K562 (cell line): ENCODE results near the gene POFUT2. TPM values are rescaled to one million over a fixed set of nuclear protein-coding genes. Genes with fewer than 3 reads are reported as not detected.

Experiments used
- ATAC-seq: fragments of 200-7000 bp; cut with Tn5 transposase; 3 replicates; pipeline ENCODE4 v1.9.1; 2020; ENCODE audit warnings: moderate library complexity
- BruUV-seq: library from RNA; stranded (reverse); fragments of 400-500 nt; replicated peaks from 2 replicates; lab custom pipeline; 2021; lab: Mats Ljungman, UMichigan
- CTCF ChIA-PET: fragments of 300-600 bp; formaldehyde crosslinking; extraction: SDS; loops from one replicate; lab custom pipeline; 2021; ENCODE audit warnings: low intra/inter-chr PET ratio; lab: Yijun Ruan, JAX
- POLR2A ChIA-PET: fragments of 300-600, 350-650 bp; sonication (Branson Sonifier 250); formaldehyde crosslinking; extraction: SDS; loops from one replicate; lab custom pipeline; 2021; ENCODE audit warnings: antibody characterized with exemption, inconsistent platforms; lab: Yijun Ruan, JAX
- DNase-seq, 4 experiments: peaks; one replicate each; pipeline versions ENCODE4 v3.0.0 to v3.0.0-alpha.2; 2011 to 2018; ENCODE audit warnings: low spot score in 3 of 4, mixed read lengths in 3 of 4; ENCODE audit errors: extremely low read depth in 1 of 4
- FAIRE-seq: peaks from 2 replicates; lab custom pipeline; 2011; peaks lifted over from hg19 to GRCh38; lab: Jason Lieb, UNC
- H2AFZ ChIP-seq: 2 replicates; pipeline ENCODE4 v1.6.0; 2011; ENCODE audit warnings: low read depth, low read length, control low read depth, inconsistent platforms
- H3K27ac ChIP-seq: fragments of 200-600 bp; 3 replicates; pipeline ENCODE4 v1.8.0; 2011; ENCODE audit warnings: low read depth, mild to moderate bottlenecking, control low read depth, inconsistent platforms, low read length, moderate library complexity, mixed read lengths; ENCODE audit errors: extremely low read depth
- H3K27me3 ChIP-seq, 2 experiments: fragments of 300-600 bp in 1 of 2; 2 replicates in 1 of 2; 3 replicates in 1 of 2; pipeline versions ENCODE4 v1.6.0 to v1.8.0; 2011; ENCODE audit warnings: inconsistent platforms in 2 of 2, low read length in 2 of 2, mild to moderate bottlenecking in 1 of 2, mixed read lengths in 1 of 2, moderate library complexity in 1 of 2; ENCODE audit not compliant: control insufficient read depth in 2 of 2, insufficient read depth in 2 of 2
- H3K36me3 ChIP-seq: fragments of 300-600 bp; 3 replicates; pipeline ENCODE4 v1.8.0; 2011; ENCODE audit warnings: mild to moderate bottlenecking, low read length, inconsistent platforms; ENCODE audit not compliant: control insufficient read depth, insufficient read depth
- H3K4me1 ChIP-seq, 2 experiments: fragments of 200-600 bp in 1 of 2; replicated peaks in 1 of 2; 2 replicates in 1 of 2; 3 replicates in 1 of 2; pipeline versions ENCODE4 v1.5.1 to v1.8.0; 2011; ENCODE audit warnings: inconsistent platforms in 2 of 2, low read length in 2 of 2, mild to moderate bottlenecking in 1 of 2, mixed read lengths in 1 of 2, moderate library complexity in 1 of 2; ENCODE audit not compliant: control insufficient read depth in 2 of 2, insufficient read depth in 2 of 2
- H3K4me2 ChIP-seq: 2 replicates; pipeline ENCODE4 v1.6.1; 2011; ENCODE audit warnings: low read length, control low read depth, inconsistent platforms, mixed read lengths; ENCODE audit not compliant: insufficient read depth
- H3K4me3 ChIP-seq: fragments of 200-600 bp; sonication (generic), shearing (Covaris generic); 2 replicates; pipeline ENCODE4 v1.5.1; 2016; ENCODE audit warnings: control low read depth, inconsistent platforms
- H3K79me2 ChIP-seq: fragments of 200-600 bp; 3 replicates; pipeline ENCODE4 v1.8.0; 2011; ENCODE audit warnings: low read length, inconsistent platforms; ENCODE audit not compliant: control insufficient read depth, insufficient read depth
- H3K9ac ChIP-seq, 2 experiments: 2 replicates each; pipeline versions ENCODE4 v1.6.0 to v1.6.1; 2011; ENCODE audit warnings: low read depth in 2 of 2, low read length in 2 of 2, control low read depth in 1 of 2, inconsistent platforms in 1 of 2, mild to moderate bottlenecking in 1 of 2, mixed read lengths in 1 of 2; ENCODE audit not compliant: insufficient read depth in 1 of 2
- H3K9me1 ChIP-seq: one replicate; pipeline ENCODE4 v1.6.0; 2011; ENCODE audit warnings: inconsistent platforms, mild to moderate bottlenecking, low read length, moderate library complexity; ENCODE audit not compliant: control insufficient read depth, insufficient read depth
- H3K9me3 ChIP-seq: replicated peaks from 2 replicates; pipeline ENCODE4 v1.5.1; 2011; ENCODE audit warnings: low read depth, low read length, inconsistent platforms; ENCODE audit not compliant: control insufficient read depth, insufficient read depth
- H4K20me1 ChIP-seq: replicated peaks from 2 replicates; pipeline ENCODE4 v1.6.1; 2011; ENCODE audit warnings: low read length, inconsistent platforms, mixed read lengths; ENCODE audit not compliant: control insufficient read depth, insufficient read depth
- ARID3B ChIP-seq: fragments of 250-450 bp; sonication (Bioruptor Pico); IDR thresholded peaks from 2 replicates; pipeline ENCODE4 v1.4.0; 2020; ENCODE audit warnings: borderline replicate concordance
- ARNT ChIP-seq, 2 experiments: fragments of 450-650 bp; IDR thresholded peaks; 2 replicates each; pipeline ENCODE4 v1.6.1; 2016; ENCODE audit warnings: mild to moderate bottlenecking in 1 of 2
- CHD4 ChIP-seq: fragments of 200-600 bp; sonication (generic); IDR thresholded peaks from 3 replicates; pipeline ENCODE4 v1.6.1; 2012; ENCODE audit warnings: low read depth, mild to moderate bottlenecking, mixed read lengths, low read length, inconsistent platforms; ENCODE audit not compliant: insufficient read depth, insufficient replicate concordance, poor library complexity, severe bottlenecking
- CXXC5 ChIP-seq: fragments of 250-450 bp; sonication (Bioruptor Pico); IDR thresholded peaks from 2 replicates; pipeline ENCODE4 v1.8.0; 2022; ENCODE audit warnings: inconsistent platforms, mild to moderate bottlenecking, moderate library complexity
- DPF2 ChIP-seq: fragments of 450-650 bp; IDR thresholded peaks from 2 replicates; pipeline ENCODE4 v1.6.1; 2016
- ESRRA ChIP-seq: fragments of 450-650 bp; IDR thresholded peaks from 2 replicates; pipeline ENCODE4 v1.6.1; 2014; ENCODE audit warnings: low read depth, mild to moderate bottlenecking, moderate library complexity, borderline replicate concordance
- HES1 ChIP-seq: fragments of 450-650 bp; IDR thresholded peaks from 2 replicates; pipeline ENCODE4 v1.6.1; 2016; ENCODE audit warnings: low read depth, mild to moderate bottlenecking, moderate library complexity
- KAT7 ChIP-seq: sonication (generic); formaldehyde crosslinking; IDR thresholded peaks from 2 replicates; pipeline ENCODE4 v1.8.0; 2022; ENCODE audit warnings: missing genetic modification reagents, mild to moderate bottlenecking, borderline replicate concordance
- KDM1A ChIP-seq, 2 experiments: fragments of 450-650 bp; IDR thresholded peaks; 2 replicates each; pipeline ENCODE4 v1.6.1; 2016; ENCODE audit warnings: mild to moderate bottlenecking in 2 of 2
- KLF16 ChIP-seq: IDR thresholded peaks from 2 replicates; pipeline ENCODE4 v1.6.1; 2016; ENCODE audit warnings: antibody characterized with exemption
- MAFK ChIP-seq: IDR thresholded peaks from 2 replicates; pipeline ENCODE4 v1.6.1; 2011; ENCODE audit warnings: low read length, improper control_type of control experiment
- MAX ChIP-seq: sonication (generic); formaldehyde crosslinking; IDR thresholded peaks from 2 replicates; pipeline ENCODE4 v1.9.0; 2022; ENCODE audit warnings: mild to moderate bottlenecking, missing genetic modification reagents
- NFE2 ChIP-seq: IDR thresholded peaks from 2 replicates; pipeline ENCODE4 v1.6.1; 2014; ENCODE audit warnings: antibody characterized with exemption, low read depth
- NFRKB ChIP-seq: fragments of 450-650 bp; IDR thresholded peaks from 2 replicates; pipeline ENCODE4 v1.6.1; 2016; ENCODE audit warnings: low read depth
- TAF1 ChIP-seq: IDR thresholded peaks from 2 replicates; pipeline ENCODE4 v1.6.1; 2011; ENCODE audit warnings: mild to moderate bottlenecking, low read length, moderate library complexity; ENCODE audit not compliant: insufficient read depth, control insufficient read depth, severe bottlenecking; ENCODE audit errors: extremely low read depth
- ZNF217 ChIP-seq: sonication (generic); formaldehyde crosslinking; IDR thresholded peaks from 2 replicates; pipeline ENCODE4 v1.8.0; 2022; ENCODE audit warnings: mild to moderate bottlenecking, missing genetic modification reagents
- ZNF444 ChIP-seq: fragments of 250-450 bp; sonication (Bioruptor Pico); IDR thresholded peaks from 2 replicates; pipeline ENCODE4 v1.4.0; 2020; ENCODE audit warnings: mild to moderate bottlenecking, moderate library complexity
- ZNF511 ChIP-seq: sonication (generic); formaldehyde crosslinking; IDR thresholded peaks from 2 replicates; pipeline ENCODE4 v1.8.0; 2022; ENCODE audit warnings: mild to moderate bottlenecking, missing genetic modification reagents
- ZNF717 ChIP-seq: fragments of 250-450 bp; sonication (Bioruptor Pico); IDR thresholded peaks from 2 replicates; pipeline ENCODE4 v1.5.0; 2021
- ZNF780A ChIP-seq: fragments of 250-450 bp; sonication (Bioruptor Pico); IDR thresholded peaks from 2 replicates; pipeline ENCODE4 v1.5.0; 2021; ENCODE audit warnings: mild to moderate bottlenecking
- WGBS: fragments of 100-300 bp; shearing (Covaris generic); methylation state at CpG from one replicate; pipeline ENCODE4 v1.1.6; 2016; ENCODE audit warnings: low coverage, mixed read lengths; ENCODE audit not compliant: insufficient coverage; ENCODE audit errors: missing lambda C conversion rate; 5-methylcytosine and 5-hydroxymethylcytosine counted together
- in situ Hi-C: fragments of 300-500 bp; cut with MboI; formaldehyde crosslinking; loops from 4 replicates; pipeline ENCODE4 v1.15.0; 2018; ENCODE audit warnings: inconsistent platforms, mixed read lengths
- intact Hi-C: fragments of 100-400 bp; cut with micrococcal nuclease; formaldehyde crosslinking; loops from 2 replicates; pipeline ENCODE4 v1.14.2; 2022
- polyA plus RNA-seq, 8 experiments: library from polyadenylated mRNA; depleted of rRNA in 4 of 8; stranded (reverse) in 5 of 8; unstranded in 3 of 8; fragments of >200 nt; fragmentation: Nextera tagmentation in 2 of 8; fragmentation: Illumina TruSeq in 1 of 8; extraction: Ambion mirVana in 2 of 8; extraction: Trizol in 1 of 8; gene quantifications; 2 replicates each; pipeline versions ENCODE4 v1.2.1 to v1.2.3, GENCODE V29; 2011 to 2014; ENCODE audit warnings: inconsistent platforms in 1 of 8, missing spikeins in 1 of 8
- total RNA-seq, 7 experiments: library from RNA; depleted of rRNA in 6 of 7; stranded (reverse); fragments of >200 nt in 6 of 7; fragmentation: Illumina TruSeq in 2 of 7; extraction: Trizol in 2 of 7; gene quantifications; 2 replicates each; pipeline versions ENCODE4 v1.2.1 to v1.2.3, GENCODE V29; 2011 to 2021; ENCODE audit warnings: low replicate concordance in 1 of 7

Gene POFUT2
- total and polyA plus RNA-seq, 9 of the 15 experiments (the other 6 are each of a cell fraction or from before 2014, with no cell fraction given), result 1.1 to 24.2 (median 11.0) TPM

- in situ Hi-C loops, result no loop called here
- CTCF ChIA-PET, result no interaction called here
- no peak overlapping the region for H3K9ac ChIP-seq
- POLR2A ChIA-PET, result no interaction called here
- no peaks in the 10 kb centered on the region for H3K9me3 ChIP-seq
- H2AFZ ChIP-seq, result no peak overlapping the region
- ATAC-seq (no peak), FAIRE-seq (no peak), DNase-seq (no peak)
- peaks cover 20 to 30% of the 10 kb centered on the region in 2 experiments; a peak in 4 of 5 replicates for H3K4me1 ChIP-seq
- no peaks in the 10 kb centered on the region for H3K36me3 ChIP-seq
- H3K27me3 ChIP-seq, result peaks cover 13 to 58% of the 10 kb centered on the region in 2 experiments; a peak in 4 of 5 replicates
- no peak overlapping the region for H3K27ac ChIP-seq
- WGBS, result 22% methylated on average over 10 of the region's 10 CpGs
- intact Hi-C loops, result no loop called here
- TF ChIP-seq MAX (CRISPR knock-in tag) (no peak; the same call in 1 of the 2 replicates), ARID3B (CRISPR knock-in tag) (no peak), KAT7 (CRISPR knock-in tag) (no peak), ZNF444 (CRISPR knock-in tag) (no peak), HES1 (no peak), KLF16 (no peak), TAF1 (no peak), ZNF217 (no peak), NFRKB (no peak), ZNF717 (no peak), NFE2 (no peak), DPF2 (no peak), ARNT (IDR thresholded peaks at IDR 0.05) (no peak), ESRRA (no peak), CHD4 (no peak), KDM1A (IDR thresholded peaks at IDR 0.05) (no peak), MAFK (no peak), ZNF780A (CRISPR knock-in tag) (no peak), CXXC5 (CRISPR knock-in tag) (no peak), ZNF511 (CRISPR knock-in tag) (no peak)
- no TSS peak for BruUV-seq
- no peak overlapping the region for H3K4me2 ChIP-seq
- peaks cover 8% of the 10 kb centered on the region; the same call in 1 of the 2 replicates for H4K20me1 ChIP-seq
- no peak overlapping the region for H3K4me3 ChIP-seq
- no peaks in the 10 kb centered on the region for H3K9me1 ChIP-seq
- H3K79me2 ChIP-seq, result no peaks in the 10 kb centered on the region
These were observed 22.8 kb upstream of the POFUT2 start for GRCh38 chr21:45310459-45310858.
